Liver (tissue), 2 donors: ENCODE results near the gene FARS2.

Source experiments
- EGR1 ChIP-seq, 2 donors: IDR thresholded peaks; 2 replicates each; pipeline ENCODE4 v1.6.1; 2016 to 2018; ENCODE audit warnings: antibody characterized with exemption in 2 of 2, low read depth in 2 of 2
- RAD21 ChIP-seq, 2 donors: IDR thresholded peaks; 2 replicates each; pipeline ENCODE4 v1.6.1; 2016; ENCODE audit warnings: antibody characterized with exemption in 2 of 2, mild to moderate bottlenecking in 2 of 2
- SP1 ChIP-seq: IDR thresholded peaks from 2 replicates; pipeline ENCODE4 v1.6.1; 2018; ENCODE audit warnings: antibody characterized with exemption, mild to moderate bottlenecking
- YY1 ChIP-seq: IDR thresholded peaks from 2 replicates; pipeline ENCODE4 v1.6.1; 2016; ENCODE audit warnings: antibody characterized with exemption, mild to moderate bottlenecking
- ZBTB33 ChIP-seq: IDR thresholded peaks from 2 replicates; pipeline ENCODE4 v1.6.1; 2016; ENCODE audit warnings: antibody characterized with exemption
- TF ChIP-seq, protein P1 (sequence below): IDR thresholded peaks from 2 replicates; pipeline ENCODE4 v1.6.1; 2016; ENCODE audit warnings: antibody characterized with exemption
- donor health status: healthy.

- TF ChIP-seq RAD21 (IDR thresholded peaks at IDR 0.05): no peak
- no peak for TF ChIP-seq EGR1 (IDR thresholded peaks at IDR 0.05; ENCODE audit: low read depth in 2 of 2)
- no peak for TF ChIP-seq ZBTB33
- TF ChIP-seq, protein P1, sequence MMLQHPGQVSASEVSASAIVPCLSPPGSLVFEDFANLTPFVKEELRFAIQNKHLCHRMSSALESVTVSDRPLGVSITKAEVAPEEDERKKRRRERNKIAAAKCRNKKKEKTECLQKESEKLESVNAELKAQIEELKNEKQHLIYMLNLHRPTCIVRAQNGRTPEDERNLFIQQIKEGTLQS: no peak
- TF ChIP-seq SP1: no peak
- no peak for TF ChIP-seq YY1
Observed at GRCh38 chr6:5580736-5581581, 319.6 kb downstream of the FARS2 start.
